WTC11 (cell line): ENCODE results near the gene CYP3A4.

Experiments used
- GABPB1 ChIP-seq: sonication (generic); formaldehyde crosslinking; IDR thresholded peaks from 2 replicates; pipeline ENCODE4 v1.8.1; 2023; ENCODE audit warnings: mild to moderate bottlenecking, missing genetic modification reagents
- NR2C2 ChIP-seq: sonication (generic); formaldehyde crosslinking; IDR thresholded peaks from 2 replicates; pipeline ENCODE4 v1.8.0; 2022; ENCODE audit warnings: mild to moderate bottlenecking, missing genetic modification reagents
- RELA ChIP-seq: sonication (generic); formaldehyde crosslinking; IDR thresholded peaks from 2 replicates; pipeline ENCODE4 v1.8.1; 2022; ENCODE audit warnings: missing genetic modification reagents, mild to moderate bottlenecking, borderline replicate concordance
- TF ChIP-seq, protein P1 (sequence below): sonication (generic); formaldehyde crosslinking; IDR thresholded peaks from 2 replicates; pipeline ENCODE4 v1.8.1; 2022; ENCODE audit warnings: mild to moderate bottlenecking, moderate library complexity, missing genetic modification reagents
- TF ChIP-seq, protein P2 (sequence below): fragments of 200-600 bp; IDR thresholded peaks from 2 replicates; pipeline ENCODE4 v1.8.0; 2022; ENCODE audit warnings: antibody characterized with exemption
- TF ChIP-seq, protein P3 (sequence below): sonication (generic); formaldehyde crosslinking; IDR thresholded peaks from 2 replicates; pipeline ENCODE4 v1.8.0; 2022; ENCODE audit warnings: mild to moderate bottlenecking, missing genetic modification reagents

DNA sequence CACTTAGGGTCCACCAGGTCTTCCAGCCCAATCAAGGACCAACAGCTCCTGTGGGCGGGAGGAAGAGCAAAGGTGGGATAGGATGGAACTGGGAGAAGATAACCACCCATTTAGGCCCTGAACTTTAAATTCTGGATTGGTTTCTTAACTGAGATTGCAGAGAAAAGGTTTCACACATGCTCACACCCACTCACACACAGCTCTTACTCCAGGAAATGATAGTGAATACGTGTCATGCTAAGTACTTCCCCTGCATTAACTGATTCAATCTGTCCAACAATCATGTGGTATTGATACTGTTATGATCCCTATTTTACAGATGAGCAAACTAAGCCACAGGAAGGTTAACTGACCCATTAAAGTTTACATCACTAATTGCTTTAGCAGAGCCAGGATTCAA is 4.6 kb upstream of the CYP3A4 start:
- TF ChIP-seq NR2C2 (CRISPR knock-in tag) (no peak), RELA (CRISPR knock-in tag) (no peak), GABPB1 (CRISPR knock-in tag) (no peak)
- TF ChIP-seq, protein P1, sequence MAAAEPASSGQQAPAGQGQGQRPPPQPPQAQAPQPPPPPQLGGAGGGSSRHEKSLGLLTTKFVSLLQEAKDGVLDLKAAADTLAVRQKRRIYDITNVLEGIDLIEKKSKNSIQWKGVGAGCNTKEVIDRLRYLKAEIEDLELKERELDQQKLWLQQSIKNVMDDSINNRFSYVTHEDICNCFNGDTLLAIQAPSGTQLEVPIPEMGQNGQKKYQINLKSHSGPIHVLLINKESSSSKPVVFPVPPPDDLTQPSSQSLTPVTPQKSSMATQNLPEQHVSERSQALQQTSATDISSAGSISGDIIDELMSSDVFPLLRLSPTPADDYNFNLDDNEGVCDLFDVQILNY (CRISPR knock-in tag) = no peak
- TF ChIP-seq, protein P2, sequence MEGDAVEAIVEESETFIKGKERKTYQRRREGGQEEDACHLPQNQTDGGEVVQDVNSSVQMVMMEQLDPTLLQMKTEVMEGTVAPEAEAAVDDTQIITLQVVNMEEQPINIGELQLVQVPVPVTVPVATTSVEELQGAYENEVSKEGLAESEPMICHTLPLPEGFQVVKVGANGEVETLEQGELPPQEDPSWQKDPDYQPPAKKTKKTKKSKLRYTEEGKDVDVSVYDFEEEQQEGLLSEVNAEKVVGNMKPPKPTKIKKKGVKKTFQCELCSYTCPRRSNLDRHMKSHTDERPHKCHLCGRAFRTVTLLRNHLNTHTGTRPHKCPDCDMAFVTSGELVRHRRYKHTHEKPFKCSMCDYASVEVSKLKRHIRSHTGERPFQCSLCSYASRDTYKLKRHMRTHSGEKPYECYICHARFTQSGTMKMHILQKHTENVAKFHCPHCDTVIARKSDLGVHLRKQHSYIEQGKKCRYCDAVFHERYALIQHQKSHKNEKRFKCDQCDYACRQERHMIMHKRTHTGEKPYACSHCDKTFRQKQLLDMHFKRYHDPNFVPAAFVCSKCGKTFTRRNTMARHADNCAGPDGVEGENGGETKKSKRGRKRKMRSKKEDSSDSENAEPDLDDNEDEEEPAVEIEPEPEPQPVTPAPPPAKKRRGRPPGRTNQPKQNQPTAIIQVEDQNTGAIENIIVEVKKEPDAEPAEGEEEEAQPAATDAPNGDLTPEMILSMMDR = no peak
- TF ChIP-seq, protein P3, sequence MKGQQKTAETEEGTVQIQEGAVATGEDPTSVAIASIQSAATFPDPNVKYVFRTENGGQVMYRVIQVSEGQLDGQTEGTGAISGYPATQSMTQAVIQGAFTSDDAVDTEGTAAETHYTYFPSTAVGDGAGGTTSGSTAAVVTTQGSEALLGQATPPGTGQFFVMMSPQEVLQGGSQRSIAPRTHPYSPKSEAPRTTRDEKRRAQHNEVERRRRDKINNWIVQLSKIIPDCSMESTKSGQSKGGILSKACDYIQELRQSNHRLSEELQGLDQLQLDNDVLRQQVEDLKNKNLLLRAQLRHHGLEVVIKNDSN (CRISPR knock-in tag) = no peak
